Kidney (tissue), 14 donors: ENCODE results near the gene ADGRD1. TPM values are rescaled to one million over a fixed set of nuclear protein-coding genes. Genes with fewer than 3 reads are reported as not detected.

Experiments
- DNase-seq, 5 donors: peaks; one replicate each; pipeline ENCODE4 v3.0.0-alpha.2; 2013 to 2020
- FAIRE-seq: peaks from 2 replicates; lab custom pipeline; 2012; peaks lifted over from hg19 to GRCh38; lab: Jason Lieb, UNC
- H3K27ac ChIP-seq, 2 donors: one replicate each; pipeline ENCODE4 v1.7.0; 2013; ENCODE audit warnings: low read depth in 2 of 2, low read length in 2 of 2, inconsistent platforms in 1 of 2
- H3K27me3 ChIP-seq: one replicate; pipeline ENCODE4 v1.7.1; 2013; ENCODE audit warnings: low read length, inconsistent platforms; ENCODE audit not compliant: control insufficient read depth, insufficient read depth
- H3K36me3 ChIP-seq, 3 donors: one replicate each; pipeline versions ENCODE4 v1.7.0 to v1.7.1; 2013; ENCODE audit warnings: low read length in 3 of 3, control low read depth in 1 of 3, inconsistent platforms in 1 of 3; ENCODE audit not compliant: insufficient read depth in 3 of 3, control insufficient read depth in 2 of 3
- H3K4me1 ChIP-seq, 3 donors: one replicate each; pipeline versions ENCODE4 v1.7.0 to v1.7.1; 2013; ENCODE audit warnings: low read length in 3 of 3, inconsistent platforms in 1 of 3, low read depth in 1 of 3; ENCODE audit not compliant: control insufficient read depth in 2 of 3, insufficient read depth in 2 of 3
- H3K4me3 ChIP-seq, 3 donors: one replicate each; pipeline versions ENCODE4 v1.7.0 to v1.8.1; 2013; ENCODE audit warnings: low read length in 3 of 3, control low read depth in 1 of 3, inconsistent platforms in 1 of 3
- H3K9ac ChIP-seq, 3 donors: one replicate each; pipeline versions ENCODE4 v1.7.0 to v1.7.1; 2013; ENCODE audit warnings: low read length in 3 of 3, control low read depth in 1 of 3, inconsistent platforms in 1 of 3
- H3K9me3 ChIP-seq, 3 donors: one replicate each; pipeline versions ENCODE4 v1.7.0 to v1.7.1; 2013; ENCODE audit warnings: low read length in 3 of 3, control low read depth in 1 of 3, inconsistent platforms in 1 of 3; ENCODE audit not compliant: control insufficient read depth in 2 of 3, insufficient read depth in 1 of 3
- intact Hi-C: fragments of 100-400 bp; cut with DNase I; formaldehyde crosslinking; loops from one replicate; pipeline ENCODE4 v1.11.1; 2022
- polyA plus RNA-seq: library from polyadenylated mRNA; stranded (reverse); fragments of 350-450 nt; fragmentation: Illumina TruSeq; extraction: RNeasy Lipid Tissue Mini Kit (QIAGEN cat#74804); gene quantifications from one replicate; pipeline ENCODE4 v1.2.3, GENCODE V29; 2014; ENCODE audit warnings: low read depth, low replicate concordance; ENCODE audit not compliant: insufficient read depth
- total RNA-seq: library from RNA; stranded (reverse); fragmentation: NEBNext Ultra II Directional; extraction: Animal tissue kit (Norgen Biotek cat#: 25700); gene quantifications from one replicate; pipeline ENCODE4 v1.2.1, GENCODE V29; 2021
- TF ChIP-seq, protein P1 (sequence below): IDR thresholded peaks from 3 replicates; pipeline ENCODE4 v1.5.1; 2012; ENCODE audit warnings: mild to moderate bottlenecking, moderate library complexity, borderline replicate concordance; ENCODE audit not compliant: insufficient read depth; ENCODE audit errors: extremely low read depth
- donor health status: control.
- donor health status: control.
- donor health status: control.
- donor health status: control.
- donor health status: control.
- donor health status: DM: yes; HTN: yes; CAD: no.
- donor health status: Normal renal cell carcinoma (clear cell type).

The ADGRD1 gene
- total and polyA plus RNA-seq, 2 donors from 2014 or later, result 1.7 to 6.7 TPM

GRCh38 chr12:131000000-131000486 is 46.3 kb downstream of the ADGRD1 start:
- H3K36me3 ChIP-seq, result no peaks in the 10 kb centered on the region
- H3K9ac ChIP-seq, result no peak overlapping the region
- no peak for DNase-seq
- no peak overlapping the region for H3K4me3 ChIP-seq
- FAIRE-seq, result no peak
- intact Hi-C loops, result no loop called here
- TF ChIP-seq, protein P1, sequence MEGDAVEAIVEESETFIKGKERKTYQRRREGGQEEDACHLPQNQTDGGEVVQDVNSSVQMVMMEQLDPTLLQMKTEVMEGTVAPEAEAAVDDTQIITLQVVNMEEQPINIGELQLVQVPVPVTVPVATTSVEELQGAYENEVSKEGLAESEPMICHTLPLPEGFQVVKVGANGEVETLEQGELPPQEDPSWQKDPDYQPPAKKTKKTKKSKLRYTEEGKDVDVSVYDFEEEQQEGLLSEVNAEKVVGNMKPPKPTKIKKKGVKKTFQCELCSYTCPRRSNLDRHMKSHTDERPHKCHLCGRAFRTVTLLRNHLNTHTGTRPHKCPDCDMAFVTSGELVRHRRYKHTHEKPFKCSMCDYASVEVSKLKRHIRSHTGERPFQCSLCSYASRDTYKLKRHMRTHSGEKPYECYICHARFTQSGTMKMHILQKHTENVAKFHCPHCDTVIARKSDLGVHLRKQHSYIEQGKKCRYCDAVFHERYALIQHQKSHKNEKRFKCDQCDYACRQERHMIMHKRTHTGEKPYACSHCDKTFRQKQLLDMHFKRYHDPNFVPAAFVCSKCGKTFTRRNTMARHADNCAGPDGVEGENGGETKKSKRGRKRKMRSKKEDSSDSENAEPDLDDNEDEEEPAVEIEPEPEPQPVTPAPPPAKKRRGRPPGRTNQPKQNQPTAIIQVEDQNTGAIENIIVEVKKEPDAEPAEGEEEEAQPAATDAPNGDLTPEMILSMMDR, result no peak
- H3K4me1 ChIP-seq, result no peaks in the 10 kb centered on the region
- H3K27me3 ChIP-seq, result no peaks in the 10 kb centered on the region
- H3K9me3 ChIP-seq, result no peaks in the 10 kb centered on the region
- no peak overlapping the region for H3K27ac ChIP-seq

DNA sequence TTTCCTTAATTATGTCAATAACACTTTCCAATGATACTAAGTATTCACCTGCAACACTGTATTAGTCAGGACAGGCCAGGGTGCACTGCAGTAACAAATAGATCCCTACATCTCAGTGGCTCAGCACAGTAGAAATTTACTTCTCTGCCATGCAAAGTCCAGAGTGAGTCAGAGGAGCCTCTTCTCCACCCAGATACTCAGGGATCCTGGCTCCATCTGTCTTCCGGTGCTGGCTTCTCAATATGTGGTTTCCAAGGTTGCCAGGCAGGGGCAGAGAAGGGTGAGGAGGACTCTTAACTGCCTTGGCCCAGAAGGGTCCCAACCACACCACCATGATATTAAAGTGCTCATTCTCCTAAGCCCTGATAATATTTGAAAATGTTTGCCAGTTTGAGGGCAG is 47.8 kb downstream of the ADGRD1 start:
- Histone ChIP-seq H3K4me1 (no peaks in the 10 kb centered on the region), H3K4me3 (no peak overlapping the region), H3K36me3 (no peaks in the 10 kb centered on the region), H3K27me3 (no peaks in the 10 kb centered on the region), H3K27ac (no peak overlapping the region), H3K9ac (no peak overlapping the region), H3K9me3 (no peaks in the 10 kb centered on the region)
- DNase-seq (no peak), FAIRE-seq (no peak)
- intact Hi-C loops, result no loop called here
- TF ChIP-seq, protein P1, result no peak

DNA sequence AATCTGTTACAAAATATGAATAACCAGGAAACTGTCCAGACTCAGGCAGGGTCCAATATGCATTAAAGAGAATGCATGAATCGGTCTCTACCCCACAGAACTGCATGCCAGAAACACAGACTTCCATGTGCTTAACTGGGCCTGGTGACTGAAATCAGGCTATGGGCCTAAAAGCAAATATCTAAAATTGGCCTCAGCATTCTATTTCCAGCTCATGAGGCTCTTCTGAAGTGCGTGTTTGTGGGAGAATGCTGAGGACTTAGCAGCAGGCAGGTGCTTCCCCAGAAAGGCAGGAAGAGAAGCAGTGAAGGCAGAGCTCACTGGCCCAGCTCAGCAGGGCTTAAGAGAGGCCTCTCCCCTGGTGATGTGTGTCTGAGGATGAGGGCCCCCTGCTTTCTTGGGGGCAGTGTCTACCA is 48.5 kb downstream of the ADGRD1 start:
- intact Hi-C loops, result no loop called here
- H3K27ac ChIP-seq, result no peak overlapping the region
- TF ChIP-seq, protein P1, result no peak
- H3K4me1 ChIP-seq, result no peaks in the 10 kb centered on the region
- no peak for DNase-seq
- no peak overlapping the region for H3K4me3 ChIP-seq
- H3K27me3 ChIP-seq, result no peaks in the 10 kb centered on the region
- H3K9ac ChIP-seq, result no peak overlapping the region
- no peaks in the 10 kb centered on the region for H3K9me3 ChIP-seq
- no peak for FAIRE-seq
- no peaks in the 10 kb centered on the region for H3K36me3 ChIP-seq

GRCh38 chr12:131003036-131003715 is 49.5 kb downstream of the ADGRD1 start:
- intact Hi-C loops, result no loop called here
- no peaks in the 10 kb centered on the region for H3K4me1 ChIP-seq
- no peak overlapping the region for H3K4me3 ChIP-seq
- H3K27ac ChIP-seq, result no peak overlapping the region
- FAIRE-seq, result no peak
- TF ChIP-seq, protein P1, result no peak
- no peak for DNase-seq
- H3K27me3 ChIP-seq, result no peaks in the 10 kb centered on the region
- no peak overlapping the region for H3K9ac ChIP-seq
- no peaks in the 10 kb centered on the region for H3K36me3 ChIP-seq
- H3K9me3 ChIP-seq, result no peaks in the 10 kb centered on the region
